Measurements from ENCODE around the gene ASAP2. TPM values are rescaled to one million over a fixed set of nuclear protein-coding genes. Genes with fewer than 3 reads are reported as not detected.

The ASAP2 gene
- total RNA-seq, 4 donors from 2014 or later: 28.2 to 38.0 (median 31.7) TPM

DNA sequence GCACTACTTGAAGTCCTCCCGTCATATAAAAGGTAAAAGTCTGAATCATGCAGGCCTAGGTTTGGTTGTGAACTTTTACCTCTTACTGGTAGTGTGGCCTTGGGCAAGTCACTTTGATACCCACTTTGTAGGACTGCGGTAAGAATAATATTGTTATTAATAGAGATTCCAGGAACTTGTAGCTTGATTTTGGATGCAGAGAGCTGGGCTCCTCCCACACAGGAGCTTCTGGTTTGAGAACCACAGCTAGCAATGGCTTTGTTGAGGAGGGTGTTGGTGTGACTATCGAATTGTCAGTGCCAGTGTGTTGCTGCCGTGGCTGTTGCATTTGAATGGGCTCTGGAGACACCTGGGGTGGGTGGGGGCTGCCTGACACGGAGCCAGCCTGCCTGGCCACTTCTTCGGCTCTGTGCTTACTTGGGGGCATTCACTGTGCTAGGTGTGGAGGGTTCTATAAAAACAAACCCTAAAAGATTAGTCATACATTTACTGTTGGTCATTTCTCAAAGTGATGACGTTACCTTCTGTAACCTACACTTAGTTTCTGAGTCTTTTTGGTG lies 38.5 kb downstream of the ASAP2 start:
- Histone ChIP-seq H3K27ac (no peak overlapping the region), H3K4me3 (no peak overlapping the region), H3K27me3 (no peaks in the 10 kb centered on the region), H3K36me3 (no peaks in the 10 kb centered on the region), H3K9me3 (no peaks in the 10 kb centered on the region), H3K4me1 (peaks cover 0 to 73% (median 36%) of the 10 kb centered on the region in 4 donors)
- 59 to 64% methylated on average over 7 of the region's 7 CpGs for WGBS, 2 donors
- no peak for DNase-seq (ENCODE audit: low spot score in 2 of 2)
- TF ChIP-seq EP300 (IDR thresholded peaks at IDR 0.05): no peak
- no peak for TF ChIP-seq POLR2A (IDR thresholded peaks at IDR 0.05)
- TF ChIP-seq, protein P1, sequence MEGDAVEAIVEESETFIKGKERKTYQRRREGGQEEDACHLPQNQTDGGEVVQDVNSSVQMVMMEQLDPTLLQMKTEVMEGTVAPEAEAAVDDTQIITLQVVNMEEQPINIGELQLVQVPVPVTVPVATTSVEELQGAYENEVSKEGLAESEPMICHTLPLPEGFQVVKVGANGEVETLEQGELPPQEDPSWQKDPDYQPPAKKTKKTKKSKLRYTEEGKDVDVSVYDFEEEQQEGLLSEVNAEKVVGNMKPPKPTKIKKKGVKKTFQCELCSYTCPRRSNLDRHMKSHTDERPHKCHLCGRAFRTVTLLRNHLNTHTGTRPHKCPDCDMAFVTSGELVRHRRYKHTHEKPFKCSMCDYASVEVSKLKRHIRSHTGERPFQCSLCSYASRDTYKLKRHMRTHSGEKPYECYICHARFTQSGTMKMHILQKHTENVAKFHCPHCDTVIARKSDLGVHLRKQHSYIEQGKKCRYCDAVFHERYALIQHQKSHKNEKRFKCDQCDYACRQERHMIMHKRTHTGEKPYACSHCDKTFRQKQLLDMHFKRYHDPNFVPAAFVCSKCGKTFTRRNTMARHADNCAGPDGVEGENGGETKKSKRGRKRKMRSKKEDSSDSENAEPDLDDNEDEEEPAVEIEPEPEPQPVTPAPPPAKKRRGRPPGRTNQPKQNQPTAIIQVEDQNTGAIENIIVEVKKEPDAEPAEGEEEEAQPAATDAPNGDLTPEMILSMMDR (IDR thresholded peaks at IDR 0.05): no peak

DNA sequence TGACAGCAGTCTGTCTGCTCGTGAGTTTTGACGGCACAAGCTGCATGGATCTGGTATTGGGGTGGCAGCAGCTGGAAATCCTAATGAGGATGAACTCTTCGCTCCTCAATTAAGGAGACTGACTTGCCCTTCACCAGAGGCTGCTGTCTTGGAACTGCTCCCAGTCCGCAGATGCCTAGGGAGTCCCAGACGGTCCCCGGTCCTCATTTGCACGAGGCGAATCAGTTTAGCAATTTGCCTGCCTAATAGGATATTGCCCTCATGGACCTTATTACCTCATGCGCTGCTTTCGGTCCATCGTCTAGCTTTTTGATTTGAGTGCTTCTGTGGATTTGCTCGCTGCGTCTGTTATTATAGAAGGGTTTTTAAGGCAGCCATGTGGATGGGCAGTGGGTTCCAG lies 40.6 kb downstream of the ASAP2 start:
- DNase-seq (ENCODE audit: low spot score in 2 of 2): no peak
- Histone ChIP-seq H3K27me3 (no peaks in the 10 kb centered on the region), H3K4me3 (no peak overlapping the region), H3K27ac (peak overlapping the region in 2 of 4 donors; percentile 23 to 33), H3K9me3 (no peaks in the 10 kb centered on the region), H3K36me3 (no peaks in the 10 kb centered on the region), H3K4me1 (peaks cover 0 to 76% (median 32%) of the 10 kb centered on the region in 4 donors)
- WGBS, 2 donors: 65 to 74% methylated on average over 13 of the region's 13 CpGs
- TF ChIP-seq EP300 (IDR thresholded peaks at IDR 0.05): no peak
- TF ChIP-seq POLR2A (IDR thresholded peaks at IDR 0.05): no peak
- TF ChIP-seq, protein P1 (IDR thresholded peaks at IDR 0.05): no peak

DNA sequence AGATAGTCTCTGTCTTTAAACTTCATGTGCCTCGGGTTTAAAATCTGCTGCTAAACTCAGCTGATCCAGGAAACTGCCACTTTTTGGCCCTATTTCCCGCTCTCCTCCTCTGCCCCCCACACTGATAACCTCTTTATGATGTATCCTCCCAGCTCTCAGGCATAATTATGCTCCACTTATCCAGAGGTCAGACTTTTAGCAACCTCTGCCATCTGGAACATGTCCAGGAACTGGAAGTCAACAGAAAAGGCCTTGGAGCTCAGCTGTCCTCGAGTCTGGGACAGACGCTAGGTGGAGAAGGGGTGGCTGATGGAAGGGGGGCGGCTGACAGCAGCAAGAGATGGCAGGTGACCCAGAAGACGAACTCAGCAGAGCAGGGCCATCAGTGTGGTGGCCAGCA lies 41.2 kb downstream of the ASAP2 start:
- Histone ChIP-seq H3K4me3 (no peak overlapping the region), H3K27me3 (no peaks in the 10 kb centered on the region), H3K4me1 (peaks cover 0 to 71% (median 32%) of the 10 kb centered on the region in 4 donors), H3K9me3 (no peaks in the 10 kb centered on the region), H3K36me3 (no peaks in the 10 kb centered on the region), H3K27ac (peak overlapping the region in 2 of 4 donors; percentile 23 to 33)
- WGBS, 2 donors: 41 to 45% methylated on average over 6 of the region's 6 CpGs
- DNase-seq (ENCODE audit: low spot score in 2 of 2): no peak
- TF ChIP-seq, protein P1 (IDR thresholded peaks at IDR 0.05): no peak
- TF ChIP-seq POLR2A (IDR thresholded peaks at IDR 0.05) (no peak), EP300 (IDR thresholded peaks at IDR 0.05) (no peak)

DNA sequence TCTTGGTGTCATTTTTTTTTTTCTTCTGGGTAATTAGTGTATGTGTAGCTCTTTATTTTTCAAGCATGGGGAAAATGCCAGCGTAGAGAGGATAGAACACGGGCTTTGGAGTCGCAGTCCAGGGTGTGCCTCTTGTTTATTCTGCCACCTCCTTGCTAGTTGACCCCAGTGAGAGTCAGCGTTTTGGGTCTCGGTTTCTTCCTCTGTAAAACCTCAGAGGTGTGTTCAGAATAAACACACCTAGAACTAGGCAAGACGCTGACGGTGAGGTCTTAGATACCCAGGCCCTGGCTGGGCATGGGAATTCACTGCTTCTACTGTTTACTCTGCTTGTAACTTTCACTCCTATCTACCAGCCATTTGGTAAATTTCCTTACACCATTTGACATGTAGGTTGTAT lies 41.8 kb downstream of the ASAP2 start:
- Histone ChIP-seq H3K4me3 (no peak overlapping the region), H3K36me3 (no peaks in the 10 kb centered on the region), H3K27me3 (no peaks in the 10 kb centered on the region), H3K4me1 (peaks cover 0 to 71% (median 32%) of the 10 kb centered on the region in 4 donors), H3K27ac (peak overlapping the region in 2 of 4 donors; percentile 3 to 33), H3K9me3 (no peaks in the 10 kb centered on the region)
- 75 to 83% methylated on average over 7 of the region's 7 CpGs for WGBS, 2 donors
- no peak for TF ChIP-seq POLR2A (IDR thresholded peaks at IDR 0.05)
- no peak for TF ChIP-seq EP300 (IDR thresholded peaks at IDR 0.05)
- TF ChIP-seq, protein P1 (IDR thresholded peaks at IDR 0.05): no peak
- DNase-seq (ENCODE audit: low spot score in 2 of 2): no peak

DNA sequence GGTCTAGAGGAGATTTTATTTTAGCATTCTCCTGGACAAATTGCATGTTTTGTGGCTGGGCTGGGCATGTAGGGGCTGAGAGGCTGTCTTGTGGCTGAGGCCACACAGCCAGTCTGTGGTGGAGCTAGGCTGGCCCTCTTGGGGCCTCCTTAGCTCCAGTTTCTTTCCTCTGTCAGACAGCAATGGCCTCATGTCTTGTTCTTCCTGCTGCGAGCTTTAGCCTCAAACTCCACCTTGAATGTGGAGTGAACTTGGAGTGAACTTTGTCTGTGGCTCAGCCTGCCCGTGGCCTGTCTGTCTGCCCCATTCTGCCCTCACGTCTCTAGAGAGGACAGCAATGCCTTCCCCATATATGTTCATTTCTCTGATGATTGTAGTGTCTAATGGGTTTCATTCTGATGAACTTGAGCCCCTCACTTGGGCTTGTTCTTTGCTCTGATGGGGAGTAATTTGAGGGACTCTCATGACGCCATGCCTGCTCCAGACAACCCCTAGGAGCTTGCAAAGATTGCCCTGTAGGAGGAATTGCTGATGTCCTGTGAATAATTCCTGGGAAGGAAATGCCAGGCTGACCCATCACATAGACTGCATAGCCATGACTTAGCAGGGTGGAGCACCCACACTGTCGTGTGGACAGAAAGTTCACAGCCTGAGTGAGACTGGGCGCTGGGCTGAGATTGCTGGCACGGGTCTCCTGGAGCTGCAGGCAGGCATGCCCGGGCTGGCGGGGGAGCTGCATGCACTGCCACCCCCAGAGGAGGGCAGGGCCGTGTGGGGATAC lies 42.6 kb downstream of the ASAP2 start:
- H3K9me3 ChIP-seq: no peaks in the 10 kb centered on the region
- no peak for DNase-seq (ENCODE audit: low spot score in 2 of 2)
- H3K27me3 ChIP-seq: no peaks in the 10 kb centered on the region
- H3K4me3 ChIP-seq: no peak overlapping the region
- no peaks in the 10 kb centered on the region for H3K36me3 ChIP-seq
- TF ChIP-seq, protein P1 (IDR thresholded peaks at IDR 0.05): no peak
- peak in 1 of 2 donors; percentile 19 for TF ChIP-seq EP300 (IDR thresholded peaks at IDR 0.05)
- H3K27ac ChIP-seq: peak overlapping the region in 3 of 4 donors; percentile 31 to 68 (median 56)
- WGBS, 2 donors: 33 to 55% methylated on average over 10 of the region's 10 CpGs
- peaks cover 0 to 71% (median 32%) of the 10 kb centered on the region in 4 donors for H3K4me1 ChIP-seq

Measured in tibial nerve (tissue), 4 donors.